HG03095 (cell line): ENCODE results near the gene ESYT3.

Source experiments
- ATAC-seq: cut with Tn5 transposase; IDR thresholded peaks from one replicate; pipeline ENCODE4 v1.9.1; 2021; ENCODE audit warnings: moderate library complexity; ENCODE audit not compliant: unreplicated experiment

ESYT3 gene

GRCh38 chr3:138434276-138434874, at the start of gene ESYT3:
ESYT3 (plus strand) TSS chr3:138434616; CDS start chr3:138434799, 183 bp downstream.
- no peak for ATAC-seq

GRCh38 chr3:138384976-138385375, 49.4 kb upstream of the ESYT3 start:
- no peak for ATAC-seq

- no peak for ATAC-seq
Measured at GRCh38 chr3:138389144-138389601, 45.2 kb upstream of the ESYT3 start.

- ATAC-seq: no peak
Measured at GRCh38 chr3:138389841-138390581, 44.4 kb upstream of the ESYT3 start.

- no peak for ATAC-seq
Measured at GRCh38 chr3:138390582-138390932, 43.9 kb upstream of the ESYT3 start.

- ATAC-seq: no peak
Measured at GRCh38 chr3:138394156-138394555, 40.3 kb upstream of the ESYT3 start.

GRCh38 chr3:138394686-138395085, 39.7 kb upstream of the ESYT3 start:
- no peak for ATAC-seq

- ATAC-seq: no peak
Measured at GRCh38 chr3:138395865-138396751, 38.3 kb upstream of the ESYT3 start.

GRCh38 chr3:138396752-138397410, 37.5 kb upstream of the ESYT3 start:
- no peak for ATAC-seq

GRCh38 chr3:138397983-138398382, 36.4 kb upstream of the ESYT3 start:
- ATAC-seq: no peak

GRCh38 chr3:138398791-138399575, 35.4 kb upstream of the ESYT3 start:
- no peak for ATAC-seq

GRCh38 chr3:138399766-138400165, 34.6 kb upstream of the ESYT3 start:
- no peak for ATAC-seq

- no peak for ATAC-seq
Measured at GRCh38 chr3:138400651-138401070, 33.8 kb upstream of the ESYT3 start.

- ATAC-seq: no peak
Measured at GRCh38 chr3:138401834-138402233, 32.6 kb upstream of the ESYT3 start.

- ATAC-seq: no peak
Measured at GRCh38 chr3:138404121-138404520, 30.3 kb upstream of the ESYT3 start.

GRCh38 chr3:138405001-138405400, 29.4 kb upstream of the ESYT3 start:
- ATAC-seq: no peak

GRCh38 chr3:138405486-138405885, 28.9 kb upstream of the ESYT3 start:
- no peak for ATAC-seq

GRCh38 chr3:138406606-138407005, 27.8 kb upstream of the ESYT3 start:
- no peak for ATAC-seq

GRCh38 chr3:138407236-138407907, 27.0 kb upstream of the ESYT3 start:
- no peak for ATAC-seq
